Testis (tissue), 2 donors: ENCODE measurements around the gene B3GALNT2.

Experiments used
- CTCF ChIP-seq, 3 experiments: fragments of 450-650 bp in 2 of 3; fragments of 200-600 bp in 1 of 3; sonication (generic) in 1 of 3; IDR thresholded peaks; one replicate each; pipeline ENCODE4 v1.5.1; 2016 to 2019; ENCODE audit warnings: antibody characterized with exemption in 3 of 3, mild to moderate bottlenecking in 2 of 3, moderate library complexity in 1 of 3
- POLR2A ChIP-seq: fragments of 450-650 bp; IDR thresholded peaks from one replicate; pipeline ENCODE4 v1.6.1; 2017; ENCODE audit warnings: antibody characterized with exemption, mild to moderate bottlenecking, moderate library complexity

- TF ChIP-seq CTCF (IDR thresholded peaks at IDR 0.05) = no peak
- TF ChIP-seq POLR2A = no peak
Measured at GRCh38 chr1:235407419-235407818, 96.8 kb downstream of the B3GALNT2 start.
